GM12878 (cell line): ENCODE measurements around the gene CBFA2T3. TPM values are rescaled to one million over a fixed set of nuclear protein-coding genes. Genes with fewer than 3 reads are reported as not detected.

Source experiments
- ATAC-seq: fragments of 200-7000 bp; cut with Tn5 transposase; 3 replicates; pipeline ENCODE4 v1.9.1; 2020; ENCODE audit warnings: mild to moderate bottlenecking, moderate library complexity
- BruUV-seq: library from RNA; stranded (reverse); fragments of 400-500 nt; replicated peaks from 2 replicates; lab custom pipeline; 2021; lab: Mats Ljungman, UMichigan
- CTCF ChIA-PET: fragments of 300-600 bp; sonication (Branson Sonifier 250); formaldehyde crosslinking; extraction: SDS; loops from one replicate; lab custom pipeline; 2021; ENCODE audit warnings: inconsistent platforms; lab: Yijun Ruan, JAX
- POLR2A ChIA-PET: fragments of 350-600 bp; formaldehyde crosslinking; extraction: SDS; loops from one replicate; lab custom pipeline; 2021; ENCODE audit warnings: inconsistent platforms; lab: Charles Lee
- RAD21 ChIA-PET: fragments of 300-600 bp; sonication (Branson Sonifier 250); formaldehyde crosslinking; loops from one replicate; lab custom pipeline; 2023; ENCODE audit warnings: antibody characterized with exemption; ENCODE audit not compliant: unreplicated experiment; lab: Charles Lee
- SMC1A ChIA-PET: fragments of 300-600 bp; sonication (Branson Sonifier 250); formaldehyde crosslinking; loops from one replicate; lab custom pipeline; 2023; ENCODE audit not compliant: unreplicated experiment, uncharacterized antibody; lab: Charles Lee
- DNase-seq: peaks from one replicate; pipeline ENCODE4 v3.0.0-alpha.2; 2011; ENCODE audit warnings: low read depth, low spot score
- FAIRE-seq: peaks from 3 replicates; lab custom pipeline; 2011; peaks lifted over from hg19 to GRCh38; lab: Jason Lieb, UNC
- H2AFZ ChIP-seq: 2 replicates; pipeline ENCODE4 v1.6.0; 2011; ENCODE audit warnings: low read depth, low read length, control low read depth; ENCODE audit not compliant: control insufficient read depth
- H3K27ac ChIP-seq: 2 replicates; pipeline ENCODE4 v1.5.1; 2011; ENCODE audit warnings: control low read depth; ENCODE audit not compliant: control insufficient read depth, insufficient read depth
- H3K27me3 ChIP-seq, 2 experiments: replicated peaks in 1 of 2; 2 replicates each; pipeline versions ENCODE4 v1.6.0 to v1.6.1; 2011; ENCODE audit warnings: low read length in 1 of 2; ENCODE audit not compliant: control insufficient read depth in 2 of 2, insufficient read depth in 2 of 2
- H3K36me3 ChIP-seq, 2 experiments: 2 replicates each; pipeline ENCODE4 v1.5.1; 2011; ENCODE audit warnings: low read length in 1 of 2; ENCODE audit not compliant: control insufficient read depth in 2 of 2, insufficient read depth in 2 of 2
- H3K4me1 ChIP-seq: 2 replicates; pipeline ENCODE4 v1.6.1; 2011; ENCODE audit warnings: mild to moderate bottlenecking, low read length, moderate library complexity, mixed read lengths; ENCODE audit not compliant: control insufficient read depth, insufficient read depth
- H3K4me2 ChIP-seq: 2 replicates; pipeline ENCODE4 v1.6.0; 2011; ENCODE audit warnings: control low read depth; ENCODE audit not compliant: control insufficient read depth, insufficient read depth
- H3K4me3 ChIP-seq: fragments of 200-600 bp; sonication (generic); 2 replicates; pipeline ENCODE4 v1.5.1; 2016
- H3K79me2 ChIP-seq: 2 replicates; pipeline ENCODE4 v1.6.0; 2011; ENCODE audit warnings: low read length; ENCODE audit not compliant: control insufficient read depth, insufficient read depth
- H3K9ac ChIP-seq: 2 replicates; pipeline ENCODE4 v1.8.0; 2011; ENCODE audit warnings: low read length, control low read depth, mixed read lengths; ENCODE audit not compliant: control insufficient read depth, insufficient read depth
- H3K9me3 ChIP-seq: replicated peaks from 3 replicates; pipeline ENCODE4 v1.5.1; 2011; ENCODE audit warnings: mild to moderate bottlenecking, low read length; ENCODE audit not compliant: control insufficient read depth, insufficient read depth
- H4K20me1 ChIP-seq: 2 replicates; pipeline ENCODE4 v1.6.0; 2011; ENCODE audit not compliant: control insufficient read depth, insufficient read depth
- BHLHE40 ChIP-seq, 2 experiments: fragments of 450-650 bp in 1 of 2; IDR thresholded peaks; 2 replicates each; pipeline ENCODE4 v1.6.1; 2011 to 2017; ENCODE audit warnings: low read depth in 2 of 2, borderline replicate concordance in 1 of 2, improper control_type of control experiment in 1 of 2, low read length in 1 of 2, mild to moderate bottlenecking in 1 of 2
- CHD2 ChIP-seq: IDR thresholded peaks from 2 replicates; pipeline ENCODE4 v1.6.1; 2011; ENCODE audit warnings: low read depth, low read length, improper control_type of control experiment, borderline replicate concordance
- DPF2 ChIP-seq: fragments of 450-650 bp; IDR thresholded peaks from 2 replicates; pipeline ENCODE4 v1.6.1; 2017; ENCODE audit warnings: mild to moderate bottlenecking
- EZH2 ChIP-seq: IDR thresholded peaks from 2 replicates; pipeline ENCODE4 v1.6.1; 2012; ENCODE audit warnings: low read depth, mild to moderate bottlenecking, control low read depth, inconsistent platforms, low read length, borderline replicate concordance; ENCODE audit not compliant: control insufficient read depth
- MEF2A ChIP-seq: IDR thresholded peaks from 2 replicates; pipeline ENCODE4 v1.6.1; 2011; ENCODE audit warnings: low read depth, mild to moderate bottlenecking, low read length, moderate library complexity; ENCODE audit not compliant: insufficient read depth
- MXI1 ChIP-seq: fragments of 150-350 bp; IDR thresholded peaks from 2 replicates; pipeline ENCODE4 v1.6.1; 2011; ENCODE audit warnings: low read depth, mild to moderate bottlenecking, inconsistent platforms, low read length, improper control_type of control experiment
- MYC ChIP-seq: IDR thresholded peaks from 2 replicates; pipeline ENCODE4 v1.6.1; 2011; ENCODE audit warnings: mild to moderate bottlenecking, low read length, moderate library complexity, inconsistent platforms; ENCODE audit not compliant: insufficient read depth, insufficient replicate concordance, insufficient read length, severe bottlenecking
- NFYA ChIP-seq: IDR thresholded peaks from 2 replicates; pipeline ENCODE4 v1.6.1; 2011; ENCODE audit warnings: low read depth, mild to moderate bottlenecking, low read length, improper control_type of control experiment, borderline replicate concordance
- PBX3 ChIP-seq: IDR thresholded peaks from 2 replicates; pipeline ENCODE4 v1.6.1; 2011; ENCODE audit warnings: mild to moderate bottlenecking, low read depth, low read length, moderate library complexity; ENCODE audit not compliant: insufficient replicate concordance
- SMAD5 ChIP-seq: IDR thresholded peaks from 2 replicates; pipeline ENCODE4 v1.6.1; 2016; ENCODE audit warnings: antibody characterized with exemption, low read depth
- SREBF1 ChIP-seq: IDR thresholded peaks from 2 replicates; pipeline ENCODE4 v1.6.1; 2012; ENCODE audit warnings: mild to moderate bottlenecking, low read length
- SUZ12 ChIP-seq: fragments of 200-600 bp; sonication (generic); IDR thresholded peaks from one replicate; pipeline ENCODE4 v1.6.1; 2018; ENCODE audit warnings: antibody characterized with exemption, mild to moderate bottlenecking; ENCODE audit not compliant: unreplicated experiment
- TCF12 ChIP-seq: IDR thresholded peaks from 2 replicates; pipeline ENCODE4 v1.6.1; 2011; ENCODE audit warnings: low read depth, mild to moderate bottlenecking, low read length
- WGBS: methylation state at CpG from one replicate; pipeline ENCODE4 v1.1.6; 2016; ENCODE audit warnings: low lambda C conversion rate; ENCODE audit not compliant: insufficient replicate concordance, insufficient coverage; ENCODE audit errors: missing lambda C conversion rate; 5-methylcytosine and 5-hydroxymethylcytosine counted together
- in situ Hi-C: fragments of 300-500 bp; cut with MboI; formaldehyde crosslinking; loops from 9 replicates; pipeline ENCODE4 v1.14.3; 2018; ENCODE audit warnings: mixed read lengths
- intact Hi-C: fragments of 100-400 bp; cut with micrococcal nuclease; formaldehyde crosslinking; loops from one replicate; pipeline ENCODE4 v1.14.2; 2022; ENCODE audit not compliant: unreplicated experiment
- polyA plus RNA-seq, 11 experiments: library from polyadenylated mRNA; depleted of rRNA in 4 of 11; unstranded in 6 of 11; stranded (reverse) in 5 of 11; fragments of >200 nt; fragmentation: Nextera tagmentation in 4 of 11; fragmentation: Illumina TruSeq in 1 of 11; extraction: Ambion mirVana in 4 of 11; extraction: Trizol in 1 of 11; gene quantifications; 1 replicate in 1 of 11; 2 replicates in 10 of 11; pipeline versions ENCODE4 v1.2.1 to v1.2.3, GENCODE V29; 2011 to 2016; ENCODE audit warnings: inconsistent platforms in 2 of 11, missing spikeins in 2 of 11, low read depth in 1 of 11
- total RNA-seq, 4 experiments: library from RNA; depleted of rRNA in 3 of 4; stranded (reverse); fragments of >200 nt in 3 of 4; fragmentation: Illumina TruSeq in 1 of 4; extraction: Trizol in 1 of 4; gene quantifications; 2 replicates each; pipeline versions ENCODE4 v1.2.1 to v1.2.3, GENCODE V29; 2013 to 2021
- TF ChIP-seq, protein P1 (sequence below): fragments of 450-650 bp; IDR thresholded peaks from 2 replicates; pipeline ENCODE4 v1.6.1; 2017; ENCODE audit warnings: mild to moderate bottlenecking
- TF ChIP-seq, protein P2 (sequence below): fragments of 150-350 bp; IDR thresholded peaks from 2 replicates; pipeline ENCODE4 v1.6.1; 2014; ENCODE audit warnings: mild to moderate bottlenecking, low read depth, low read length

Gene CBFA2T3
- total and polyA plus RNA-seq, 10 of the 15 experiments (the other 5 are each of a cell fraction or from before 2014, with no cell fraction given) = 0.69 to 42.6 (median 4.5) TPM

- peak; percentile 97 for TF ChIP-seq TCF12
- TF ChIP-seq SUZ12 = no peak
- TF ChIP-seq, protein P1, sequence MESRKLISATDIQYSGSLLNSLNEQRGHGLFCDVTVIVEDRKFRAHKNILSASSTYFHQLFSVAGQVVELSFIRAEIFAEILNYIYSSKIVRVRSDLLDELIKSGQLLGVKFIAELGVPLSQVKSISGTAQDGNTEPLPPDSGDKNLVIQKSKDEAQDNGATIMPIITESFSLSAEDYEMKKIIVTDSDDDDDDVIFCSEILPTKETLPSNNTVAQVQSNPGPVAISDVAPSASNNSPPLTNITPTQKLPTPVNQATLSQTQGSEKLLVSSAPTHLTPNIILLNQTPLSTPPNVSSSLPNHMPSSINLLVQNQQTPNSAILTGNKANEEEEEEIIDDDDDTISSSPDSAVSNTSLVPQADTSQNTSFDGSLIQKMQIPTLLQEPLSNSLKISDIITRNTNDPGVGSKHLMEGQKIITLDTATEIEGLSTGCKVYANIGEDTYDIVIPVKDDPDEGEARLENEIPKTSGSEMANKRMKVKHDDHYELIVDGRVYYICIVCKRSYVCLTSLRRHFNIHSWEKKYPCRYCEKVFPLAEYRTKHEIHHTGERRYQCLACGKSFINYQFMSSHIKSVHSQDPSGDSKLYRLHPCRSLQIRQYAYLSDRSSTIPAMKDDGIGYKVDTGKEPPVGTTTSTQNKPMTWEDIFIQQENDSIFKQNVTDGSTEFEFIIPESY = no peak
- TF ChIP-seq, all 136 proteins: peak for 16
These were observed at the start of gene CBFA2T3 (continued) for GRCh38 chr16:88977018-88977811.

GRCh38 chr16:89026121-89026612 is 49.2 kb upstream of the CBFA2T3 start:
- ATAC-seq (peak; percentile 98), FAIRE-seq (peak; percentile 94), DNase-seq (peak; percentile 72)
- ChIA-PET CTCF (interaction anchor here (0.6 kb wide), 1 partner anchor 53 kb away, joined by 3 read pairs; no protein-coding TSS in a partner anchor), POLR2A (no interaction called here), SMC1A (interaction anchor here (1.1 to 2.6 kb wide), 4 partner anchors 14 to 71 kb away, joined by 3 to 6 read pairs (median 4); no protein-coding TSS in a partner anchor), RAD21 (no interaction called here)
- no peaks in the 10 kb centered on the region for H4K20me1 ChIP-seq
- H2AFZ ChIP-seq = no peak overlapping the region
- peaks cover 5% of the 10 kb centered on the region for H3K4me1 ChIP-seq
- H3K4me2 ChIP-seq = 0 out of 2 replicates have a peak overlapping the region, but pooled peaks have one; percentile 14
- WGBS = 22% methylated on average over 5 of the region's 5 CpGs
- H3K9me3 ChIP-seq = peaks cover 4% of the 10 kb centered on the region
- BruUV-seq = no TSS peak
- intact Hi-C loops (no loop called here), in situ Hi-C loops (no loop called here)
- no peaks in the 10 kb centered on the region for H3K27me3 ChIP-seq
- no peak overlapping the region for H3K4me3 ChIP-seq
- H3K9ac ChIP-seq = no peak overlapping the region
- no peaks in the 10 kb centered on the region for H3K79me2 ChIP-seq
- no peaks in the 10 kb centered on the region for H3K36me3 ChIP-seq
- no peak overlapping the region for H3K27ac ChIP-seq
- no peak for TF ChIP-seq MYC
- no peak for TF ChIP-seq CHD2
- TF ChIP-seq BHLHE40 (IDR thresholded peaks at IDR 0.05; ENCODE audit: borderline replicate concordance in 1 of 2, low read depth in 2 of 2, low read length in 1 of 2) = peak; percentile 51 to 83; a peak in 3 of 4 replicates
- no peak for TF ChIP-seq SMAD5
- TF ChIP-seq, protein P2, sequence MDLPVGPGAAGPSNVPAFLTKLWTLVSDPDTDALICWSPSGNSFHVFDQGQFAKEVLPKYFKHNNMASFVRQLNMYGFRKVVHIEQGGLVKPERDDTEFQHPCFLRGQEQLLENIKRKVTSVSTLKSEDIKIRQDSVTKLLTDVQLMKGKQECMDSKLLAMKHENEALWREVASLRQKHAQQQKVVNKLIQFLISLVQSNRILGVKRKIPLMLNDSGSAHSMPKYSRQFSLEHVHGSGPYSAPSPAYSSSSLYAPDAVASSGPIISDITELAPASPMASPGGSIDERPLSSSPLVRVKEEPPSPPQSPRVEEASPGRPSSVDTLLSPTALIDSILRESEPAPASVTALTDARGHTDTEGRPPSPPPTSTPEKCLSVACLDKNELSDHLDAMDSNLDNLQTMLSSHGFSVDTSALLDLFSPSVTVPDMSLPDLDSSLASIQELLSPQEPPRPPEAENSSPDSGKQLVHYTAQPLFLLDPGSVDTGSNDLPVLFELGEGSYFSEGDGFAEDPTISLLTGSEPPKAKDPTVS = peak; percentile 82; the same call in 1 of the 2 replicates
- TF ChIP-seq DPF2 = peak; percentile 84
- no peak for TF ChIP-seq MXI1
- no peak for TF ChIP-seq MEF2A
- TF ChIP-seq PBX3 = peak; percentile 49
- no peak for TF ChIP-seq SREBF1
- no peak for TF ChIP-seq EZH2
- TF ChIP-seq NFYA = no peak
